Measurements from ENCODE around the gene PLCH2. TPM values are rescaled to one million over a fixed set of nuclear protein-coding genes. Genes with fewer than 3 reads are reported as not detected.

The PLCH2 gene
- 1.8 and 2.2 TPM in 2 replicates for total RNA-seq (2014; rRNA removed; shearing (Covaris generic))
- 1.0 and 1.4 TPM in 2 replicates for total RNA-seq (2022)
- Bru-seq, nascent RNA = percentile 11 among the genes with signal in this experiment
- percentile 17 among the genes with signal in this experiment for BruChase-seq, experiment 1, labeled RNA remaining after a 6-hour chase
- percentile 11 among the genes with signal in this experiment for BruChase-seq, experiment 2, labeled RNA remaining after a 2-hour chase
- long read RNA-seq = 0 reads

GRCh38 chr1:2476061-2476999 lies at the start of gene PLCH2:
Gene PLCH2, plus strand, starts transcription at chr1:2476289. Its CDS starts 300 bp downstream, at chr1:2476589.
- Histone ChIP-seq H3K79me2 (ENCODE audit: insufficient read depth, low read depth, low read length) (no peaks in the 10 kb centered on the region), H3K36me3 (ENCODE audit: insufficient read depth, low read length) (no peaks in the 10 kb centered on the region), H4K20me1 (ENCODE audit: insufficient read depth, low read length) (no peaks in the 10 kb centered on the region; the same call in 1 of the 2 replicates), H3K4me3 (ENCODE audit: low read depth, low read length, poor library complexity, severe bottlenecking) (no peak within 1 kb of the TSS), H2AFZ (ENCODE audit: low read length) (no peak within 1 kb of the TSS), H3K9me3 (ENCODE audit: low read length) (no peaks in the 10 kb centered on the region), H3K4me2 (ENCODE audit: low read length) (no peak within 1 kb of the TSS), H3K9me2 (ENCODE audit: insufficient read depth, low read length) (no peaks in the 10 kb centered on the region), H3K4me1 (ENCODE audit: insufficient read depth, low read length, poor library complexity, severe bottlenecking) (no peaks in the 10 kb centered on the region), H3K27ac (ENCODE audit: low read depth, low read length, poor library complexity, severe bottlenecking) (no peak within 1 kb of the TSS)
- DNase-seq (ENCODE audit: low spot score) = no peak
- TF ChIP-seq EZH2phosphoT487 (IDR thresholded peaks at IDR 0.05; ENCODE audit: borderline replicate concordance, low read depth, low read length) (no peak), CTCF (conservative IDR thresholded peaks at IDR 0.05; ENCODE audit: low read length) (no peak)
- intact Hi-C loops (cut with micrococcal nuclease; ENCODE audit: unreplicated experiment) = no loop called here
- BruUV-seq (replicated peaks) = no TSS peak
- CTCF ChIA-PET (ENCODE audit: unreplicated experiment) = no interaction called here
- POLR2A ChIA-PET = no interaction called here

DNA sequence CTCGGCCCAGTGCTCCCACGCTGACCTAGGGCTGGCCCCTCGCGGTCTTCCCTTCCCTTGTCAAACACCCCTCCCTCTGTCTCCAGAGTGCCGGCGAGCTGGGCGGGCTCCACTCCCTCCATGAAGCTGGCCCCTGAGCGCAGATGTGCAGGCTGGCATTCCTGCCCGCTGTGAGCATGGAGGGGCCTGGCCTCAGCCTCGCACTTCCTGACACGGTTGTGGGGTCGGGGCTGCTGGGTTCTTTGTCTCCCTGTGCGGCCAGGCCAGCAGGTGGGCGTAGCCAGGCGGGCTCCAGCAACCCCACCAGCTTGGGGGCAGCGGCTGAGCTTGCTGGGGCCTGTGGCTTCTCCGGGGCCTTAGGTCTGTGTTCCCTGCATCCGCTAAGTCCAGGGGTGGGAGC lies 49.5 kb upstream of the PLCH2 start:
- no peak overlapping the region for H3K27ac ChIP-seq (ENCODE audit: low read depth, low read length, poor library complexity, severe bottlenecking)
- H3K79me2 ChIP-seq (ENCODE audit: insufficient read depth, low read depth, low read length) = no peaks in the 10 kb centered on the region
- TF ChIP-seq EZH2phosphoT487 (IDR thresholded peaks at IDR 0.05; ENCODE audit: borderline replicate concordance, low read depth, low read length) = no peak
- TF ChIP-seq CTCF (conservative IDR thresholded peaks at IDR 0.05; ENCODE audit: low read length) = no peak
- H3K36me3 ChIP-seq (ENCODE audit: insufficient read depth, low read length) = no peaks in the 10 kb centered on the region
- intact Hi-C loops (cut with micrococcal nuclease; ENCODE audit: unreplicated experiment) = no loop called here
- no peaks in the 10 kb centered on the region for H4K20me1 ChIP-seq (ENCODE audit: insufficient read depth, low read length)
- no peaks in the 10 kb centered on the region for H3K4me1 ChIP-seq (ENCODE audit: insufficient read depth, low read length, poor library complexity, severe bottlenecking)
- H3K9me3 ChIP-seq (ENCODE audit: low read length) = peaks cover 7% of the 10 kb centered on the region; the same call in 1 of the 2 replicates
- H2AFZ ChIP-seq (ENCODE audit: low read length) = no peak overlapping the region
- no peaks in the 10 kb centered on the region for H3K9me2 ChIP-seq (ENCODE audit: insufficient read depth, low read length)
- H3K4me2 ChIP-seq (ENCODE audit: low read length) = no peak overlapping the region
- DNase-seq (ENCODE audit: low spot score) = no peak
- ChIA-PET CTCF (ENCODE audit: unreplicated experiment) (no interaction called here), POLR2A (no interaction called here)
- H3K4me3 ChIP-seq (ENCODE audit: low read depth, low read length, poor library complexity, severe bottlenecking) = no peak overlapping the region
- BruUV-seq (replicated peaks) = no TSS peak
